Stimulated activated CD4-positive, alpha-beta T cell treated with anti-CD3 and anti-CD28 coated beads, Interleukin-4, amount 100 ng/mL, for 48 hours (primary cell): ENCODE measurements around the gene LRRC3.

Source experiments
- DNase-seq, 2 donors: peaks; one replicate each; pipeline ENCODE4 v3.0.0-alpha.2; 2020; ENCODE audit warnings: low read depth in 2 of 2

Gene LRRC3

DNA sequence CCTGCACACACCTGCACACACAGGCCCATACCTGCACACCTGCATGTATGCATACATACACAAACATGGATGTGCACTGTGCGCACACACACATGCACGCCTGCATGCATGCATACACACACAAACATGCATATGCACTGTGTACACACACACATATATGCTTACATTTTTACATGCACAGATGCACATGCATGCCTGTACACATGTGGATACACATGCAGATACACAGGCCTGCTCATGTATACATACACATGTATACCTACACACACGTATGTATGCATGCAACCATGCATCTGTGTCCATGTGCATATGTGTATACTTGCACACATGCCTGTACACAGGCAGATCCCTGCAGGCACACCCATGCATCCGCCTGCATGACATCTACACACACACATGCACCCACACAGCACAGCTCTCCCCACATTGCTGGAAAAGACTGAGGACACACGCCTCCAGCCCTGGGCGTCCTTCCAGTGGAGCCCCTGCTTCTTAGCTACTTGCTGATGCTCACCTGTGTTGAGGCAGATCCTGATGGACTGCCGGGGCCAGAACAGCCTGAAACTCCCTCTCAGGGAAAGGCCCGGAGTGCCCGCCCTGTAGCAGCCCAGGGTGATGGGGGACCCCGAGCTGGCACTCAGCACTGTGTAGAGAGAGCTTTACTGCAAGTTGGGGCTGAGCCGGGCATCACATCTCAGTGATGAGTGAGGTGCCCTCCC lies 56.1 kb downstream of the LRRC3 start:
- DNase-seq, result no peak
